ENCODE measurements around the gene UQCC5. TPM values are rescaled to one million over a fixed set of nuclear protein-coding genes. Genes with fewer than 3 reads are reported as not detected.

UQCC5 gene
- total and polyA plus RNA-seq, 4 donors: 3.3 to 39.9 (median 6.8) TPM

DNA sequence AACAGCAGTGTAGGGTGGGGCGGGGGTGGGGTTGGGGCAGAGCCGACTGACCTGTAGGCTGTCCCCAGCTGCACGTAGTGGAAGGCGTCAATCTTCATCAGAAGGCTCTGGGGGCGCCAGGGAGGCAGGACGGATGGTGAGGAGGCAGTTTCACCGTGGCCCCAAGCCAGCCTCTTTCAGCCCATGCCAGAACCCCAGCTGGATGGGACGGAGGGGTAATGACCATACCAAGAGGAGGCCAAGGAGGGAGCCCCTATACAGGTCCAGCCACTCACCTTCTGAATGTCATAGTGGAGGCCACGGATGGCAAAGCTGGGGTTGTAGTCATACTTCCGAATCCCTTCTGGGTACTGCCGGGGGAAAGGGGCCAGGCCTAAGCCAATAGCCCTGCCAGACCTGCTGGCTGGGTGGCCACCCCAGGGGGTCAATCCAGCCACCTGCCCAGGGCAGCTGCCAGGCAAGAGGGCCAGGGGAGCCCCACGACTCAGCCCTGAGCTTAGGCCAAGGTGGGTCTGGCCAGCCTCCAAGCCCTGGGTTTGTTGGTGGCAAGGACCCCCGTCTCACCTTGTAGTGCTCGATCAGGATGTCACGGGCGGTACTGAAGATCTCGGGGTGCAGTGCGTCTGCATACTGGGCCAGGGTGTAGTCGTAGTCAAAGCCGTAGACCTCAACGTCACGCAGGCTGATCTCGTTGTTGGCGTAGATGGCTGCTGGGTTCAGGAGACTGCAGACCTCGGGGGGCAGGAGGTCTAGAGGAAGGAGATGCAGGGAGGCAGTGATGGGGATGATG is 7.6 kb upstream of the UQCC5 start:
- no peaks in the 10 kb centered on the region for H3K9me3 ChIP-seq (ENCODE audit: control insufficient read depth in 4 of 4, low read length in 3 of 4)
- no peak overlapping the region for H3K27ac ChIP-seq (ENCODE audit: low read depth in 1 of 2, low read length in 2 of 2)
- H3K27me3 ChIP-seq (ENCODE audit: control insufficient read depth in 4 of 4, insufficient read depth in 4 of 4, low read length in 3 of 4): no peaks in the 10 kb centered on the region
- DNase-seq (ENCODE audit: low spot score): no peak
- H3K36me3 ChIP-seq (ENCODE audit: control insufficient read depth in 4 of 4, insufficient read depth in 3 of 4, low read depth in 1 of 4, low read length in 3 of 4): no peaks in the 10 kb centered on the region
- WGBS: 91% methylated on average over 25 of the region's 25 CpGs
- H3K4me1 ChIP-seq (ENCODE audit: control insufficient read depth in 4 of 4, insufficient read depth in 4 of 4, low read length in 3 of 4): peaks cover 0 to 7% (median 2%) of the 10 kb centered on the region in 4 donors
- TF ChIP-seq RAD21 (IDR thresholded peaks at IDR 0.05) (no peak), ATF3 (IDR thresholded peaks at IDR 0.05) (no peak), SP1 (IDR thresholded peaks at IDR 0.05) (no peak), HNF4A (conservative IDR thresholded peaks at IDR 0.05) (no peak), EGR1 (IDR thresholded peaks at IDR 0.05; ENCODE audit: low read depth in 2 of 2) (no peak), YY1 (IDR thresholded peaks at IDR 0.05) (no peak), GABPA (IDR thresholded peaks at IDR 0.05 in 1 of 2, conservative IDR thresholded peaks at IDR 0.05 in 1 of 2) (no peak), FOXA1 (IDR thresholded peaks at IDR 0.05) (no peak), ZBTB33 (IDR thresholded peaks at IDR 0.05) (no peak), REST (IDR thresholded peaks at IDR 0.05) (no peak), CTCF (IDR thresholded peaks at IDR 0.05; ENCODE audit: low read depth, low read length, missing input control) (no peak), TAF1 (conservative IDR thresholded peaks at IDR 0.05) (no peak), JUND (IDR thresholded peaks at IDR 0.05) (no peak), RXRA (IDR thresholded peaks at IDR 0.05) (no peak), HNF4G (IDR thresholded peaks at IDR 0.05) (no peak), FOXA2 (IDR thresholded peaks at IDR 0.05) (no peak), NR2F2 (IDR thresholded peaks at IDR 0.05) (no peak)
- TF ChIP-seq, protein P1, sequence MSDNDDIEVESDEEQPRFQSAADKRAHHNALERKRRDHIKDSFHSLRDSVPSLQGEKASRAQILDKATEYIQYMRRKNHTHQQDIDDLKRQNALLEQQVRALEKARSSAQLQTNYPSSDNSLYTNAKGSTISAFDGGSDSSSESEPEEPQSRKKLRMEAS (IDR thresholded peaks at IDR 0.05): no peak
- H3K4me3 ChIP-seq (ENCODE audit: low read depth in 1 of 3, low read length in 3 of 3): no peak overlapping the region
- H3K9ac ChIP-seq (ENCODE audit: low read depth in 1 of 2, low read length in 2 of 2): no peak overlapping the region

Measured in liver (tissue), 9 donors.